Suppressor macrophage treated with lipopolysaccharide for 1 hour (primary cell): ENCODE data around the gene NBPF15.
"Not testable (repeated sequence)": the region's sequence is repeated elsewhere in the genome, so short reads cannot be mapped to it uniquely, and the experiment has no call there.

Experiments used
- DNase-seq, 3 donors: peaks; one replicate each; pipeline ENCODE4 v3.0.0-alpha.2; 2020 to 2022

Gene NBPF15

GRCh38 chr1:144461136-144461759 lies at the start of gene NBPF15:
NBPF15 (minus strand) TSS chr1:144461669; CDS start chr1:144440003, 21,666 bp downstream.
- peak; percentile 35 to 75 (median 50) for DNase-seq

GRCh38 chr1:144496429-144496828 lies 35.0 kb upstream of the NBPF15 start:
- DNase-seq, result not testable (repeated sequence)

- DNase-seq, result not testable (repeated sequence)
Observed at GRCh38 chr1:144494130-144494529, 32.7 kb upstream of the NBPF15 start.

DNA sequence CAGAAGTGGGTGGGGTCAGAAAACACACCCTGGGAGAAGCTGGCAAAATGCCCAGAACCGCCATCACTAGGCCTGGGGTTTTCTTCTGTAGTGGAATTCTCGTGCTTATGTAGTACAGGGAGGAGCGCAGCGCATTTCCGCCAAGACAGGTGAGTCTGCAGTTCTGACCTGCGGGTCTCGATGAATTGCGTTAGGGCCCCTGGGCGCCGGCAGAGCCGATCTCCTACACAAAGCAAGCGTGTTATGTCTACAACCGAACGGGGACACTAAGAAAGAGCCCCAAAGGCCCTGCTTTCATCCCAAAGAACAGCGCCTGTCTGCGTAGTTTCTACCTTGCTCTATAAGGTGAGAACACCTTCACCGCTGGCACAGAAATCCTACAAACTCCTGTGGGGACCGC lies 28.9 kb upstream of the NBPF15 start:
- DNase-seq, result not testable (repeated sequence)

DNA sequence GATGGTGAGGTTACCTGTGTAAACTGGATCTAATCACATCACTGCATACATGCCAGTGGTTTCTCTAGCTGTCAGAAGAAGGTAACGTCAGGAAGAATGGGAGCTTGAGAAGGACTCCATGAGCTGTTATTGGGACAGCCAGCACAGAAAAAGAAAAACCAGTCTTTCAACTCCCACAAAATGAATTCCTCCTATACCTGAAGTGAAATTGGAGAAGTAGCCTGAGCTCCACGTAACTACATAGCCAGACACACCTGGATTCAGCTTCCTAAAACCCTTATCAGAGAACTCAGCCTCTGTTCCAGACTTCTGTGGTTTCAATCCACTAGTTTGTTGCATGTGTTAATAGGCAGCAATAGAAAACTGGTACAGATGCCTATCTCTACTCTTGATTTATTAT lies 25.5 kb upstream of the NBPF15 start:
- DNase-seq, result not testable (repeated sequence)

- DNase-seq, result not testable (repeated sequence)
Observed at GRCh38 chr1:144485048-144485993, 23.9 kb upstream of the NBPF15 start.

- DNase-seq, result not testable (repeated sequence)
Observed at GRCh38 chr1:144473897-144474296, 12.4 kb upstream of the NBPF15 start.

DNA sequence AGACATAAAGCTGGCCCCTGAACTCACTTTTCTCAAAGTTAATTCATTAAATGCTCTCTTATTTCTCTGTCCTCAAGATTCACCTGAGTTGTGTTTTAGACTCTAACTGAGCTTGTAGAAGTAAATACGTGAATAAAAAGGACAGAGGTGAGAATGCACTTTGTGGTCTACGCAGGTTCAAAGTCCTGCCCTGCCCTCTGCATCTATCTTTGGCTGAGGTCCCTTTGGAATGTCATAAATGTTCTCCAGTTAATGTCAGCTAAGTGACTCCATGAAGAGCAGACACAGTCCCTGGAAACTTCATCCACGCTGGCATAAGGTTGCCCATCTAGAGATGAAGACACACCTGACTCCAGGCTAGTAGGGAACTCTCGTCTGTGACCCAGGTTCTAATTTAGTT lies 10.0 kb upstream of the NBPF15 start:
- DNase-seq, result not testable (repeated sequence)

- DNase-seq, result not testable (repeated sequence)
Observed at GRCh38 chr1:144461778-144462177, 309 bp upstream of the NBPF15 start.

DNA sequence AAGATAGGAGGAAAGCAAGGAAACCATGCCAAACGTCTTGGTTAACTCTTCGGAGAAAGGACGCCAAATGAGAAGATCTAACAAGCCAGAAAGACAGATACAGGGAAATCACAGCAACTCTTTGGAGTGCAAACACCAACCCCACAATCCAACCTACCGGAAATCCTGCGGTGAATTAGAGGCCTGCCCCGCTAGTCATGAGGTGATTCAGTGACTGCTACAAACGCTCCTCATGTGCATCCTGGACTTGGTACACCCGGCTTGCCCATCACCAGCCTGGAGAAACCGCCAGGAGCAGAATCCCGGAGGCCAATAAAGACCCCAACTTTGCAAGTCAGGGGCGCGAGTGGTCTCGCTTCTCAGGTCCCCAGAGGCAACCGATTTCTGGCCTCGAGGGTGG lies 783 bp downstream of the NBPF15 start:
- DNase-seq, result not testable (repeated sequence)

GRCh38 chr1:144442402-144442801 lies 19.1 kb downstream of the NBPF15 start:
- DNase-seq, result not testable (repeated sequence)

DNA sequence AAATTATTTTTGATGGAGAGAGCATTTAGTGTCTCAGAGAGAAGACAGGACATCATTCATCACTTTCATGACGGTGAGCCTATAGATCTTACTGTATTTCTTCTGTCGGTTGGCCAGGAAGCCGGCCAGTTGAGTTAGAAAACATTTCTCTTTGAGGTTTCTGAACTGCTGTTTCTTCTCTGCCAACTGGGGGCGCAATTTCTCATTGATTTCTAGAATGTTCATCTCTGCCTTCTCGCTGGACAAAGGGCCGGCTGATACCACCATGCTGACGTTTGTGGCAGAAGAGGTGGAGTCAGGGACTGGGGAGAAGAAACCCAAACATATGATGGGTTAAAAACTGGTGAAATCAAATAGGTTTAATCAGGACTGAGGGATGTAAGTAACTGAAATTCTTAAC lies 21.7 kb downstream of the NBPF15 start:
- DNase-seq, result not testable (repeated sequence)

DNA sequence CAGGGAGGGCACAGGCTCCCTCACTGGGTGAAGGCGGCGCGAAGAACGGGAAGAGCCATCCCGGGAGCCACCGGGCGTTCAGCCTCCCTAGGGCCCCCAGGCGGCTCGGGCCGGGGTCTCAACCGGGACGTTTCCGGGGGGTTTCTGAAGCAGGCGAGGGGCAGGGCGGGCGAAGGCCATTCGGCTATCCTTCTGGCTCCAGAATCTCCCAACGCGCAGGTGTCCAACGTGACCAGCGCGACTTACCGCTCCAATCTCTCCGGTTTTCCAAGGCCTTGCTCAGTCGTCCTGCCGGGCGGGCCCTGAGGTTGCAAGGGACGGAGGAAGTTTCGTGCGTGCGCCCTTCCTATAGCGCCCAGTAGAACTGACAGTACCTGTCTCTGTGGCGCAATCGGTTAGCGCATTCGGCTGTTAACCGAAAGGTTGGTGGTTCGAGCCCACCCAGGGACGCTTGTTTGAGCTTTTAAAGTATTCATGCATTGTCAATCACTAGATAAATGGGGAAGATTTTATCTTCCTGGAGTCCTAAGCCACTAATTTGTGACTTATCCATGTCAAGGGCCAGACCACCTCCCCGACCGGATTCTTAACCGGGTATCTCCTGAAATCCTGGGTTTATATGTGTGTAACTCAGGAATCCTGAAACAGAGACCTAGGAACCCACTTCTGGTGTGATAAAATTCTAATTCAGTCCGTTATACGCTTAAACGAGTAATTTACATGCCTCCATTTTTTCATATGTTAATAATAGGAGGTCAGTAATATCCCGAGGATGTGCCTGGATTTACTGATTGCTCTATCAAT lies 42.4 kb downstream of the NBPF15 start:
- DNase-seq, result peak in 1 of 3 donors; percentile 24

DNA sequence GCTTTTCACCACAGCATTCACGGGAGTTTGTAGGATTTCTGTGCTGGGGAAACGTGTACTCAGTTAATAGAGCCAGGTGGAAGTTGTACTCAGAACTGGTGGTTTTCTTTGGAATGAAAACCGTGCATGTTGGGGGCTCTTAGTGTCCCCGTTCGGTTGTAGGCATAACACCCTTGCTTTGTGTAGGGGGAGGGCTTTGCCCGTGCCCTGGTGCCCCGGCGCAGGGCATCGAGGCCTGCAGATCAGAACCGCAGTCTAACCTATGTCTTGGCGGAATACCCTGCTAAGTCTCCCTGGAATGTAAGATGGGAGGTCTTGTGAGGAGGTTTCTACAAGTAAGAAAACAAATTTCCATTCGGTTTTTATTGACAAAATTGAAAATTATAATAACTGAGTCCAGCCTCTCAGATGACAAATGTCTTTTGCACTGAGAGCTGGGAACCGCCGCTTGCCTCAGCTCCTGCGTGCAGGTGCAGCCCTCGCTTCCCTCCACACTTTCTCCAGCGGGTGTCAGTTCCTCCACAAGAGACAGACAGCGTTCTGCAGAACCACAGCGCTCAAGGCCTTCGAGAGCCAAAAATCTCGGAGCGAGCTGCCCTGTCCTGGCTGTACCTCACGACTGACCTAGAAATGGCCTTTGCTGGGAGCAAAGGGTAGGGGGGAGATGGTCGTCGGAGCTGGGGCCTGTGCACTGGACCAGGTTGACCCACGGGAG lies 47.9 kb downstream of the NBPF15 start:
- DNase-seq, result not testable (repeated sequence)

- peak; percentile 92 to 97 (median 94) for DNase-seq
Observed at GRCh38 chr1:144412491-144413403, 48.7 kb downstream of the NBPF15 start.

GRCh38 chr1:144412068-144412471 lies 49.4 kb downstream of the NBPF15 start:
- peak; percentile 63 to 77 (median 75) for DNase-seq

- not testable (repeated sequence) for DNase-seq
Observed at GRCh38 chr1:144402807-144403206, 58.7 kb downstream of the NBPF15 start.

DNA sequence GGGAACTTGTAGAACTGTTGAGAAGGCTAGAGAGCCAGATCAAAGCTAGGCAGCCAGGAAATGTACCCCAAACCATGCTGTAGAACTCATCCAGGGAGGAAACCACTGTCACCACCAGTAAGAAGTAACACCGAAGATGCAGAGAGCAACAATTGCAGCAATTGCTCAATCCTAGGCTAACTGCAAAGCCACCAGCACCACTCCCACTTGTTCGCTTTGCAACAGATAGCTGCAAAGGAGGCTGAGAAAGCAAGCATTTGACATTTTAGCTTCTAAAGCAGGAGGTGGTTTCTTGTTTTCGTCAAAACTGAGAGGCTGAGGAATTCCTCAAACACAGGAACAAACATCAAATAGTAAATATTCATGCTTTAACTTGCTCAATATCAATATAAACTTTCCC lies 89.8 kb downstream of the NBPF15 start:
- not testable (repeated sequence) for DNase-seq
